ENCODE measurements around the gene SLC29A1.
"Not testable (repeated sequence)": the region's sequence is repeated elsewhere in the genome, so short reads cannot be mapped to it uniquely, and the experiment has no call there.

SLC29A1 gene

DNA sequence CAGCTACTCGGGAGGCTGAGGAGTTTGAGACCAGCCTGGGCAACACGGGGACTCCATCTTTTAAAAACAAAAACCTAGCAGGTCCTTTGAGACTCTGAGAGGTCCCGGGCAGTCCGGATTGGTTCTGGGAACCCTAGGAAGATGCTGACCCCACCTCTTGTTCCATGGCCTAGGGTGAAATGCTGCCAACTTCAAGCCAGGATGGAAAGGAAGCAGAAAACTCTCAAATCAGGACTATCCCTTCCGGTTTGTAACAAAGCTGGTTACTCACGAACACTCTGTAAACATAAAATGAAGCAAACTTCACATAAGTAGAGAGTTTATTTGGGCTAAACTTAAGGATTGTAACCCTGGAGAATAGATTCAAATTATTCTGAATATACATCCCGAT is 36.8 kb upstream of the SLC29A1 start:
- TF ChIP-seq ZNF274 (IDR thresholded peaks at IDR 0.05; ENCODE audit: low read depth, low read length) (no peak), YY1 (IDR thresholded peaks at IDR 0.05; ENCODE audit: insufficient read depth, insufficient read length) (no peak), SUZ12 (IDR thresholded peaks at IDR 0.05; ENCODE audit: extremely low read depth, insufficient read depth, insufficient read length) (no peak)
- H3K4me1 ChIP-seq (ENCODE audit: insufficient read depth, insufficient read length) = no peaks in the 10 kb centered on the region
- DNase-seq (ENCODE audit: low read depth, low spot score) = no peak
- H3K9ac ChIP-seq (ENCODE audit: insufficient read length, low read depth) = no peak overlapping the region
- no peaks in the 10 kb centered on the region for H3K27me3 ChIP-seq (ENCODE audit: insufficient read depth, insufficient read length)
- no peaks in the 10 kb centered on the region for H3K9me3 ChIP-seq (ENCODE audit: insufficient read depth, low read length)
- no peaks in the 10 kb centered on the region for H3K36me3 ChIP-seq (ENCODE audit: insufficient read depth, insufficient read length, low read length)
- H3K4me3 ChIP-seq (ENCODE audit: insufficient read length, low read depth) = no peak overlapping the region

- TF ChIP-seq ZNF274 (IDR thresholded peaks at IDR 0.05; ENCODE audit: low read depth, low read length) (no peak), YY1 (IDR thresholded peaks at IDR 0.05; ENCODE audit: insufficient read depth, insufficient read length) (no peak), SUZ12 (IDR thresholded peaks at IDR 0.05; ENCODE audit: extremely low read depth, insufficient read depth, insufficient read length) (no peak)
- Histone ChIP-seq H3K4me3 (ENCODE audit: insufficient read length, low read depth) (no peak overlapping the region), H3K27me3 (ENCODE audit: insufficient read depth, insufficient read length) (no peaks in the 10 kb centered on the region), H3K4me1 (ENCODE audit: insufficient read depth, insufficient read length) (no peaks in the 10 kb centered on the region), H3K36me3 (ENCODE audit: insufficient read depth, insufficient read length, low read length) (no peaks in the 10 kb centered on the region), H3K9ac (ENCODE audit: insufficient read length, low read depth) (no peak overlapping the region), H3K9me3 (ENCODE audit: insufficient read depth, low read length) (no peaks in the 10 kb centered on the region)
- no peak for DNase-seq (ENCODE audit: low read depth, low spot score)
Measured at GRCh38 chr6:44188819-44189218, 34.6 kb upstream of the SLC29A1 start.

DNA sequence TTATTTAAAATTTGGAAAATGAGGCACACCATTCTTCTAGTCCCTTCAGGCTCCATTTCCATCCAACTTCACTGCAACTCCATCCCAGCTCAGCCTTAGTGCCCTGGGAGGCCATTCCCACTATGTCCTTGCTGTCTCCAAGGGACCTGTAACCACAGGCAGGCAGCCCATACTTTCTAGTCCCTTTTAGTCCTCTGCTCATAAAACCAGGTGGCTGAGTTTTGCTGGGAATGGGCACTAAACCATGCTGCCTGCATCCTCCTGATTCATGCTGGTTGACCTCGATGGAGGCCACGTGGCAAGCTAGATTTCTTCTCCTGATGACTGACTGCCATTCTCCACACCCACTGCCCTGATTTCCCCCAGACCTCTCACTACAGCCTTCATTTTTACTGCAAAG is 34.1 kb upstream of the SLC29A1 start:
- Histone ChIP-seq H3K27me3 (ENCODE audit: insufficient read depth, insufficient read length) (no peaks in the 10 kb centered on the region), H3K9me3 (ENCODE audit: insufficient read depth, low read length) (no peaks in the 10 kb centered on the region), H3K36me3 (ENCODE audit: insufficient read depth, insufficient read length, low read length) (no peaks in the 10 kb centered on the region), H3K9ac (ENCODE audit: insufficient read length, low read depth) (no peak overlapping the region), H3K4me1 (ENCODE audit: insufficient read depth, insufficient read length) (no peaks in the 10 kb centered on the region), H3K4me3 (ENCODE audit: insufficient read length, low read depth) (no peak overlapping the region)
- no peak for DNase-seq (ENCODE audit: low read depth, low spot score)
- TF ChIP-seq SUZ12 (IDR thresholded peaks at IDR 0.05; ENCODE audit: extremely low read depth, insufficient read depth, insufficient read length) = no peak
- TF ChIP-seq ZNF274 (IDR thresholded peaks at IDR 0.05; ENCODE audit: low read depth, low read length) = no peak
- no peak for TF ChIP-seq YY1 (IDR thresholded peaks at IDR 0.05; ENCODE audit: insufficient read depth, insufficient read length)

- Histone ChIP-seq H3K9ac (ENCODE audit: insufficient read length, low read depth) (no peak overlapping the region), H3K27me3 (ENCODE audit: insufficient read depth, insufficient read length) (no peaks in the 10 kb centered on the region), H3K4me3 (ENCODE audit: insufficient read length, low read depth) (no peak overlapping the region), H3K9me3 (ENCODE audit: insufficient read depth, low read length) (no peaks in the 10 kb centered on the region), H3K36me3 (ENCODE audit: insufficient read depth, insufficient read length, low read length) (no peaks in the 10 kb centered on the region), H3K4me1 (ENCODE audit: insufficient read depth, insufficient read length) (no peaks in the 10 kb centered on the region)
- DNase-seq (ENCODE audit: low read depth, low spot score) = no peak
- no peak for TF ChIP-seq SUZ12 (IDR thresholded peaks at IDR 0.05; ENCODE audit: extremely low read depth, insufficient read depth, insufficient read length)
- no peak for TF ChIP-seq YY1 (IDR thresholded peaks at IDR 0.05; ENCODE audit: insufficient read depth, insufficient read length)
- TF ChIP-seq ZNF274 (IDR thresholded peaks at IDR 0.05; ENCODE audit: low read depth, low read length) = no peak
Measured at GRCh38 chr6:44190715-44191114, 32.7 kb upstream of the SLC29A1 start.

- TF ChIP-seq YY1 (IDR thresholded peaks at IDR 0.05; ENCODE audit: insufficient read depth, insufficient read length) = no peak
- no peak for TF ChIP-seq SUZ12 (IDR thresholded peaks at IDR 0.05; ENCODE audit: extremely low read depth, insufficient read depth, insufficient read length)
- TF ChIP-seq ZNF274 (IDR thresholded peaks at IDR 0.05; ENCODE audit: low read depth, low read length) = no peak
- DNase-seq (ENCODE audit: low read depth, low spot score) = no peak
- Histone ChIP-seq H3K27me3 (ENCODE audit: insufficient read depth, insufficient read length) (no peaks in the 10 kb centered on the region), H3K4me1 (ENCODE audit: insufficient read depth, insufficient read length) (no peaks in the 10 kb centered on the region), H3K9me3 (ENCODE audit: insufficient read depth, low read length) (no peaks in the 10 kb centered on the region), H3K4me3 (ENCODE audit: insufficient read length, low read depth) (no peak overlapping the region), H3K9ac (ENCODE audit: insufficient read length, low read depth) (no peak overlapping the region), H3K36me3 (ENCODE audit: insufficient read depth, insufficient read length, low read length) (no peaks in the 10 kb centered on the region)
Measured at GRCh38 chr6:44192428-44193041, 30.9 kb upstream of the SLC29A1 start.

DNA sequence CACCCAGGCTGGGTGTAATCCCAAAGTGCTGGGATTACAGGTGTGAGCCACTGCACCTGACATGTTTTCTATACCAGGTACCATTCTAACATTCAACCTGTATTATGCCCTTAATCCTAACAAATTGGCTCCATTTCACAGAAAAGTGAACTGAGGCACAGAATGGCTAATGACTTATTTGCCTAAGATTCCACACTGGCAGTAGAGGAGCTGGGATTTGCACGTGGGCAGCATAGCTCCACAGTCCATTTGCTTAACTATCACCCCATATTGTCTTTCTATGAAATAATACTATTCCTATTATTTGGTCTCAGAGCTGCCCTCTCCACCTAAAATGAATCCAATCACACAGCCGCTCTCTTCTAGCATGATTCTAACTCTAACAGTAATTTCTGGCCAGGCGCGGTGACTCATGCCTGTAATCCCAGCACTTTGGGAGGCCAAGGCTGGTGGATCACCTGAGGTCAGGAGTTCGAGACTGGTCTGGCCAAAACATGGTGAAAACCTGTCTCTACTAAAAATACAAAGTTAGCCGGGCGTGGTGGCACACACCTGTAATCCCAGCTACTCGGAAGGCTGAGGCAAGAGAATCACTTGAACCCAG is 30.0 kb upstream of the SLC29A1 start:
- Histone ChIP-seq H3K27me3 (ENCODE audit: insufficient read depth, insufficient read length) (no peaks in the 10 kb centered on the region), H3K9me3 (ENCODE audit: insufficient read depth, low read length) (no peaks in the 10 kb centered on the region), H3K4me1 (ENCODE audit: insufficient read depth, insufficient read length) (no peaks in the 10 kb centered on the region), H3K4me3 (ENCODE audit: insufficient read length, low read depth) (no peak overlapping the region), H3K9ac (ENCODE audit: insufficient read length, low read depth) (no peak overlapping the region), H3K36me3 (ENCODE audit: insufficient read depth, insufficient read length, low read length) (no peaks in the 10 kb centered on the region)
- no peak for DNase-seq (ENCODE audit: low read depth, low spot score)
- TF ChIP-seq SUZ12 (IDR thresholded peaks at IDR 0.05; ENCODE audit: extremely low read depth, insufficient read depth, insufficient read length) (no peak), ZNF274 (IDR thresholded peaks at IDR 0.05; ENCODE audit: low read depth, low read length) (no peak), YY1 (IDR thresholded peaks at IDR 0.05; ENCODE audit: insufficient read depth, insufficient read length) (no peak)

DNA sequence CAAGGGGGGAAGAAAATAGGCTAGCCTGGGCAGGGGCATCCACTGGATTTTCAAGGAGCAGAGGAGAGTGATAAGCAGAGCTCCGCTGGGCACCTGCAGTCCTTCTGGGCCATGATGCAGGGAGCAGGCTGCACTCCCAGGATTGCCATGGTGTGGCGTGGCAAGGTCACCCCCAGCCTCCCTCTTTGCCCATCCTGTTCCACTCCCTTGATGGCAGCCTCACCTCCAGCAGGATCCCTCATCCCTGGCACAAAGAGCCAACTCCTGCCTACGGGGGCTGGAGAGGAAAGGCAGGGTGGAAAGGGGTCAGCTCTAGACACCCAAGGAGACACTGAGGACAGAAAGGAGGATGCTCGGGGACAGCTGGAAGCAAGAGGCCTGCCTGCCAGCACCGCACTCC is 29.1 kb upstream of the SLC29A1 start:
- no peaks in the 10 kb centered on the region for H3K36me3 ChIP-seq (ENCODE audit: insufficient read depth, insufficient read length, low read length)
- no peaks in the 10 kb centered on the region for H3K4me1 ChIP-seq (ENCODE audit: insufficient read depth, insufficient read length)
- H3K27me3 ChIP-seq (ENCODE audit: insufficient read depth, insufficient read length) = no peaks in the 10 kb centered on the region
- H3K9ac ChIP-seq (ENCODE audit: insufficient read length, low read depth) = no peak overlapping the region
- no peaks in the 10 kb centered on the region for H3K9me3 ChIP-seq (ENCODE audit: insufficient read depth, low read length)
- no peak overlapping the region for H3K4me3 ChIP-seq (ENCODE audit: insufficient read length, low read depth)
- TF ChIP-seq ZNF274 (IDR thresholded peaks at IDR 0.05; ENCODE audit: low read depth, low read length) = no peak
- TF ChIP-seq YY1 (IDR thresholded peaks at IDR 0.05; ENCODE audit: insufficient read depth, insufficient read length) = no peak
- no peak for DNase-seq (ENCODE audit: low read depth, low spot score)

DNA sequence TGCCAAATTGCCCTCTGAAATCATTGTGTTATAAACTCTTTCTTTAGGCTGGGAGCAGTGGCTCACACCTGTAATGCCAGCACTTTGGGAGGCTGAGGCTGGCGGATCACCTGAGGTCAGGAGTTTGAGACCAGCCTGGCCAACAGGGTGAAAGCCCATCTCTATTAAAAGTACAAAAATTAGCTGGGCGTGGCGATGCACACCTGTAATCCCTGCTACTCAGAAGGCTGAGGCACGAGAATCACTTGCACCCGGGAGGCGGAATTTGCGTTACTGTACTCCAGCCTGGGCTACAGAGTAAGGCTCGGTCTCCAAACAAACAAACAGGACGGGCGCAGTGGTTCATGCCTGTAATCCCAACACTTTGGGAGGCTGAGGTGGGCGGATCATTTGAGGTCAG is 27.0 kb upstream of the SLC29A1 start:
- not testable (repeated sequence) for H3K9me3 ChIP-seq (ENCODE audit: insufficient read depth, low read length); H3K4me3 ChIP-seq (ENCODE audit: insufficient read length, low read depth); H3K27me3 ChIP-seq (ENCODE audit: insufficient read depth, insufficient read length); H3K36me3 ChIP-seq (ENCODE audit: insufficient read depth, insufficient read length, low read length); H3K9ac ChIP-seq (ENCODE audit: insufficient read length, low read depth); H3K4me1 ChIP-seq (ENCODE audit: insufficient read depth, insufficient read length); DNase-seq (ENCODE audit: low read depth, low spot score)

Measured in NT2/D1 (cell line).